ENCODE measurements around the gene MRPL28.

GRCh38 chr16:336269-336668 lies 34.1 kb downstream of the MRPL28 start:
- TF ChIP-seq YY1 (IDR thresholded peaks at IDR 0.05; ENCODE audit: low read depth) (no peak), MAX (IDR thresholded peaks at IDR 0.05; ENCODE audit: low read depth) (no peak), TAF1 (IDR thresholded peaks at IDR 0.05; ENCODE audit: borderline replicate concordance, low read depth, low read length) (no peak)

Measured in SK-N-SH (cell line).